GM23338 (cell line): ENCODE measurements around the gene IQCC. TPM values are rescaled to one million over a fixed set of nuclear protein-coding genes. Genes with fewer than 3 reads are reported as not detected.

Experiments used
- ATAC-seq: fragments of 200-7000 bp; cut with Tn5 transposase; 3 replicates; pipeline ENCODE4 v1.9.1; 2020
- DNase-seq: peaks from one replicate; pipeline ENCODE4 v3.0.0-alpha.2; 2015; ENCODE audit warnings: low spot score
- H2AFZ ChIP-seq: fragments of 200-600 bp; sonication (generic); 2 replicates; pipeline ENCODE4 v1.8.0; 2016; ENCODE audit warnings: antibody characterized with exemption, mild to moderate bottlenecking, moderate library complexity
- H3F3A ChIP-seq: fragments of 200-600 bp; sonication (generic); replicated peaks from 2 replicates; pipeline ENCODE4 v1.8.0; 2017; ENCODE audit warnings: antibody characterized with exemption, mixed run types, low read depth
- H3K27ac ChIP-seq: fragments of 200-600 bp; sonication (generic); 2 replicates; pipeline ENCODE4 v1.6.1; 2016; ENCODE audit warnings: low read depth
- H3K27me3 ChIP-seq: fragments of 200-600 bp; sonication (generic); 2 replicates; pipeline ENCODE4 v1.8.0; 2016; ENCODE audit warnings: mild to moderate bottlenecking, mixed run types, moderate library complexity; ENCODE audit not compliant: insufficient read depth
- H3K36me3 ChIP-seq: fragments of 200-600 bp; sonication (generic); 2 replicates; pipeline ENCODE4 v1.8.0; 2016; ENCODE audit warnings: mild to moderate bottlenecking; ENCODE audit not compliant: insufficient read depth
- H3K4me1 ChIP-seq: fragments of 200-600 bp; sonication (generic); 2 replicates; pipeline ENCODE4 v1.8.0; 2016; ENCODE audit warnings: mild to moderate bottlenecking, moderate library complexity; ENCODE audit not compliant: insufficient read depth
- H3K4me2 ChIP-seq: fragments of 200-600 bp; sonication (generic); 2 replicates; pipeline ENCODE4 v1.7.1; 2017; ENCODE audit warnings: mixed run types
- H3K4me3 ChIP-seq: fragments of 200-600 bp; sonication (generic); 2 replicates; pipeline ENCODE4 v1.6.1; 2016; ENCODE audit warnings: mixed run types
- H3K79me2 ChIP-seq: fragments of 200-600 bp; sonication (generic); replicated peaks from 2 replicates; pipeline ENCODE4 v1.8.0; 2017; ENCODE audit warnings: mild to moderate bottlenecking; ENCODE audit not compliant: insufficient read depth
- H3K9me2 ChIP-seq: fragments of 200-600 bp; sonication (generic); 2 replicates; pipeline ENCODE4 v1.8.0; 2017; ENCODE audit not compliant: insufficient read depth
- H4K20me1 ChIP-seq: fragments of 200-600 bp; sonication (generic); replicated peaks from 2 replicates; pipeline ENCODE4 v1.8.0; 2017; ENCODE audit warnings: mild to moderate bottlenecking; ENCODE audit not compliant: insufficient read depth
- H3K27ac Mint-ChIP-seq: 2 replicates; pipeline ENCODE4 v1.8.0; 2020; ENCODE audit warnings: inconsistent platforms, mild to moderate bottlenecking, moderate library complexity, mixed read lengths
- H3K27me3 Mint-ChIP-seq: 3 replicates; pipeline ENCODE4 v1.8.0; 2022; ENCODE audit warnings: low read depth, mild to moderate bottlenecking, moderate library complexity, mixed read lengths, inconsistent platforms; ENCODE audit not compliant: insufficient read depth, poor library complexity
- H3K36me3 Mint-ChIP-seq: 3 replicates; pipeline ENCODE4 v1.8.0; 2021; ENCODE audit warnings: low read depth, mild to moderate bottlenecking, inconsistent platforms, moderate library complexity, mixed read lengths
- H3K4me1 Mint-ChIP-seq: 3 replicates; pipeline ENCODE4 v1.8.0; 2020; ENCODE audit warnings: mild to moderate bottlenecking, inconsistent platforms, mixed read lengths
- H3K4me3 Mint-ChIP-seq: 3 replicates; pipeline ENCODE4 v1.8.0; 2021; ENCODE audit warnings: moderate library complexity, mild to moderate bottlenecking, inconsistent platforms, mixed read lengths
- H3K9me3 Mint-ChIP-seq: 3 replicates; pipeline ENCODE4 v1.8.0; 2020; ENCODE audit warnings: moderate library complexity, mild to moderate bottlenecking, inconsistent platforms, mixed read lengths
- EZH2 ChIP-seq: fragments of 200-600 bp; sonication (generic); IDR thresholded peaks from one replicate; pipeline ENCODE4 v1.8.0; 2017; ENCODE audit warnings: antibody characterized with exemption, mild to moderate bottlenecking, low read depth; ENCODE audit not compliant: unreplicated experiment
- EZH2phosphoT487 ChIP-seq: fragments of 200-600 bp; sonication (generic); IDR thresholded peaks from one replicate; pipeline ENCODE4 v1.8.1; 2018; ENCODE audit warnings: antibody characterized with exemption; ENCODE audit not compliant: unreplicated experiment
- JUNB ChIP-seq: IDR thresholded peaks from one replicate; pipeline ENCODE4 v1.6.1; 2016; ENCODE audit warnings: antibody characterized with exemption; ENCODE audit not compliant: unreplicated experiment
- STAT1 ChIP-seq: IDR thresholded peaks from one replicate; pipeline ENCODE4 v1.6.1; 2016; ENCODE audit warnings: antibody characterized with exemption; ENCODE audit not compliant: unreplicated experiment
- ZNF114 ChIP-seq: fragments of 250-450 bp; sonication (Bioruptor Pico); IDR thresholded peaks from 2 replicates; pipeline ENCODE4 v1.5.0; 2020; ENCODE audit warnings: mild to moderate bottlenecking, moderate library complexity
- ZNF331 ChIP-seq: fragments of 250-450 bp; sonication (Bioruptor Pico); IDR thresholded peaks from 2 replicates; pipeline ENCODE4 v1.5.0; 2020; ENCODE audit warnings: low read depth, mild to moderate bottlenecking, moderate library complexity
- polyA plus RNA-seq: library from polyadenylated mRNA; unstranded; fragments of >200 nt; fragmentation: Nextera tagmentation; extraction: Ambion mirVana; gene quantifications from 2 replicates; pipeline ENCODE4 v1.2.1, GENCODE V29; 2016
- total RNA-seq: library from RNA; depleted of rRNA; stranded (reverse); fragments of >200 nt; shearing (Covaris generic); gene quantifications from 2 replicates; pipeline ENCODE4 v1.2.3, GENCODE V29; 2014
- TF ChIP-seq, protein P1 (sequence below): IDR thresholded peaks from one replicate; pipeline ENCODE4 v1.6.1; 2018; ENCODE audit warnings: antibody characterized with exemption; ENCODE audit not compliant: unreplicated experiment
- TF ChIP-seq, protein P2 (sequence below): fragments of 250-450 bp; sonication (Bioruptor Pico); IDR thresholded peaks from 2 replicates; pipeline ENCODE4 v1.5.0; 2020; ENCODE audit warnings: mild to moderate bottlenecking, moderate library complexity

IQCC gene
- total and polyA plus RNA-seq, 2 experiments from 2014 or later: 1.7 to 3.5 TPM

DNA sequence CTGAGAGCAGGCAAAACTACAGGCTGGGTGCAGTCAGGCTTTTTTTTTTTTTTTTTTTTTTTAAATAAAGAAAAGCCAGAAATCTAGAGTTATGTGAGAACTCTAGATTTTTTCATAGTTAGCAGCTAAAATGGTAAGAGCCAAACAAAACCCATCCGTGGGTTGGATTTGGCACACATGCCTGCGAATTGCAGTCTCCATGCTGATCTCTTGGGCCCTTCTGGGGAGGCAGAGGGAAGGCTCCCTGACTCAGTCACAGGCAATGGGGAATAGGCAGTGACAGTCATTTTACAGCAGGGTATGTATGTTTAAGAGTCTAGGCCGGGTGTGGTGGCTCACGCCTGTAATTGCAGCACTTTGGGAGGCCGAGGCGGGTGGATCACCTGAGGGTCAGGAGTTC lies 23.4 kb upstream of the IQCC start:
- DNase-seq (no peak), ATAC-seq (no peak)
- H3K9me3 Mint-ChIP-seq: no peaks in the 10 kb centered on the region
- Histone ChIP-seq H3K4me3 (no peak overlapping the region), H3K9me2 (no peaks in the 10 kb centered on the region), H3K79me2 (peaks cover 63% of the 10 kb centered on the region), H3K36me3 (peaks cover 30% of the 10 kb centered on the region), H3F3A (peaks cover 29% of the 10 kb centered on the region), H3K27me3 (no peaks in the 10 kb centered on the region), H3K27ac (no peak overlapping the region; the same call in 1 of the 2 replicates), H2AFZ (no peak overlapping the region), H3K4me1 (peaks cover 30% of the 10 kb centered on the region), H3K4me2 (no peak overlapping the region), H4K20me1 (peaks cover 31% of the 10 kb centered on the region)
- H3K4me1 Mint-ChIP-seq: peaks cover 46% of the 10 kb centered on the region
- H3K27me3 Mint-ChIP-seq: peaks cover 14% of the 10 kb centered on the region
- H3K36me3 Mint-ChIP-seq: peaks cover 63% of the 10 kb centered on the region
- no peak overlapping the region for H3K27ac Mint-ChIP-seq
- TF ChIP-seq ZNF114 (CRISPR knock-in tag): no peak
- TF ChIP-seq, protein P1, sequence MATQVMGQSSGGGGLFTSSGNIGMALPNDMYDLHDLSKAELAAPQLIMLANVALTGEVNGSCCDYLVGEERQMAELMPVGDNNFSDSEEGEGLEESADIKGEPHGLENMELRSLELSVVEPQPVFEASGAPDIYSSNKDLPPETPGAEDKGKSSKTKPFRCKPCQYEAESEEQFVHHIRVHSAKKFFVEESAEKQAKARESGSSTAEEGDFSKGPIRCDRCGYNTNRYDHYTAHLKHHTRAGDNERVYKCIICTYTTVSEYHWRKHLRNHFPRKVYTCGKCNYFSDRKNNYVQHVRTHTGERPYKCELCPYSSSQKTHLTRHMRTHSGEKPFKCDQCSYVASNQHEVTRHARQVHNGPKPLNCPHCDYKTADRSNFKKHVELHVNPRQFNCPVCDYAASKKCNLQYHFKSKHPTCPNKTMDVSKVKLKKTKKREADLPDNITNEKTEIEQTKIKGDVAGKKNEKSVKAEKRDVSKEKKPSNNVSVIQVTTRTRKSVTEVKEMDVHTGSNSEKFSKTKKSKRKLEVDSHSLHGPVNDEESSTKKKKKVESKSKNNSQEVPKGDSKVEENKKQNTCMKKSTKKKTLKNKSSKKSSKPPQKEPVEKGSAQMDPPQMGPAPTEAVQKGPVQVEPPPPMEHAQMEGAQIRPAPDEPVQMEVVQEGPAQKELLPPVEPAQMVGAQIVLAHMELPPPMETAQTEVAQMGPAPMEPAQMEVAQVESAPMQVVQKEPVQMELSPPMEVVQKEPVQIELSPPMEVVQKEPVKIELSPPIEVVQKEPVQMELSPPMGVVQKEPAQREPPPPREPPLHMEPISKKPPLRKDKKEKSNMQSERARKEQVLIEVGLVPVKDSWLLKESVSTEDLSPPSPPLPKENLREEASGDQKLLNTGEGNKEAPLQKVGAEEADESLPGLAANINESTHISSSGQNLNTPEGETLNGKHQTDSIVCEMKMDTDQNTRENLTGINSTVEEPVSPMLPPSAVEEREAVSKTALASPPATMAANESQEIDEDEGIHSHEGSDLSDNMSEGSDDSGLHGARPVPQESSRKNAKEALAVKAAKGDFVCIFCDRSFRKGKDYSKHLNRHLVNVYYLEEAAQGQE: no peak
- no peak for TF ChIP-seq EZH2
- TF ChIP-seq EZH2phosphoT487: no peak
- no peak for TF ChIP-seq ZNF331 (CRISPR knock-in tag)
- TF ChIP-seq JUNB: no peak
- H3K4me3 Mint-ChIP-seq: peak overlapping the region; percentile 36; the same call in 2 of the 3 replicates

DNA sequence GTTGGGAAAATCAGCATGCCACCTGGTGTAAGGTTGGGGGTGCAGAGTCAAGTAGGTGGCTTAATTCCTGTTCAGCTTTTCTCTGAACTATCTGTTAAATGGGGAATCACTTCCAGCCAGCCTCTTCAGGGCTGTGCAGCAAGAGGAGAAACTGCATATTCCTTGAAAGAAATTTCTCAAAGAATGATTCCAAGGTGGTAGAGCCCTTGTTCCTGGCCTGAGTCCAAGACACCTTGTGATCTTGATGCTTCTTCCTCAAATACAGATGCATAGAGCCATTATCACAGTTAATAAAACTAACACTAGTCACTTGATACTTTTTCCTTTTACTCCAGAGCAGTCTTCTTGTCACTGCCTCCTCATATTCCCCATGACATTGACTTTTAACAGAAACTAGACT lies 20.8 kb upstream of the IQCC start:
- Histone ChIP-seq H2AFZ (no peak overlapping the region), H3K4me1 (peaks cover 14% of the 10 kb centered on the region), H3K27ac (peak overlapping the region; percentile 59; the same call in 1 of the 2 replicates), H3K4me2 (no peak overlapping the region), H3F3A (peaks cover 14% of the 10 kb centered on the region), H3K4me3 (no peak overlapping the region), H3K36me3 (peaks cover 51% of the 10 kb centered on the region), H3K79me2 (peaks cover 67% of the 10 kb centered on the region), H4K20me1 (peaks cover 42% of the 10 kb centered on the region), H3K27me3 (no peaks in the 10 kb centered on the region), H3K9me2 (no peaks in the 10 kb centered on the region)
- H3K4me1 Mint-ChIP-seq: peaks cover 30% of the 10 kb centered on the region
- peaks cover 89% of the 10 kb centered on the region for H3K36me3 Mint-ChIP-seq
- ATAC-seq (no peak), DNase-seq (no peak)
- no peak for TF ChIP-seq EZH2
- no peak for TF ChIP-seq STAT1
- H3K9me3 Mint-ChIP-seq: no peaks in the 10 kb centered on the region
- H3K27ac Mint-ChIP-seq: no peak overlapping the region
- peaks cover 13% of the 10 kb centered on the region for H3K27me3 Mint-ChIP-seq
- H3K4me3 Mint-ChIP-seq: no peak overlapping the region; the same call in 2 of the 3 replicates

DNA sequence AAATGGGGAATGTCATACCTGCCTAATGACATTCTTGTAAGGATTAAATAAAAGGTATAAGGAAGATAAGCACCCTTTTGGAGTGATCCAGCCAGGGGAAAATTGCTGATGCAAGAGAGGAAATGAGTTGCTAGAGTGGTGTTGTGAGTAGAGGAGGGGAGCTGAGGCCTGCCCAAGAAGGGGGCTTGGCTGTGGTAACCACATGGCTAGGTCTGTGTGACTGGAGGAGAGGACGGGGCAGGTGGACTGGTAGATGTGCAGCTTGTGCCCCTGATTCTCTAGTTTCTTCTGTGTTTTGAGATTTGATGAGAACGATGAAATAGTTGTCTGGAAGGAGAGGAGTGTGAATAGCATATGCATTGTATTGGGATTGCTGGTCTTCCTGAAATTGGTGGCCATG lies 19.4 kb upstream of the IQCC start:
- H4K20me1 ChIP-seq: peaks cover 42% of the 10 kb centered on the region
- Mint-ChIP-seq H3K4me3 (no peak overlapping the region; the same call in 2 of the 3 replicates), H3K27ac (peak overlapping the region; percentile 95), H3K9me3 (no peaks in the 10 kb centered on the region), H3K36me3 (peaks cover 92% of the 10 kb centered on the region), H3K4me1 (peaks cover 19% of the 10 kb centered on the region), H3K27me3 (peaks cover 6% of the 10 kb centered on the region)
- peaks cover 5% of the 10 kb centered on the region for H3F3A ChIP-seq
- no peak overlapping the region for H2AFZ ChIP-seq
- H3K36me3 ChIP-seq: peaks cover 62% of the 10 kb centered on the region
- H3K9me2 ChIP-seq: no peaks in the 10 kb centered on the region
- H3K27me3 ChIP-seq: no peaks in the 10 kb centered on the region
- H3K4me1 ChIP-seq: peaks cover 5% of the 10 kb centered on the region
- H3K27ac ChIP-seq: peak overlapping the region; percentile 61
- DNase-seq (no peak), ATAC-seq (no peak)
- H3K79me2 ChIP-seq: peaks cover 59% of the 10 kb centered on the region
- no peak overlapping the region for H3K4me3 ChIP-seq
- H3K4me2 ChIP-seq: no peak overlapping the region
- TF ChIP-seq, protein P2, sequence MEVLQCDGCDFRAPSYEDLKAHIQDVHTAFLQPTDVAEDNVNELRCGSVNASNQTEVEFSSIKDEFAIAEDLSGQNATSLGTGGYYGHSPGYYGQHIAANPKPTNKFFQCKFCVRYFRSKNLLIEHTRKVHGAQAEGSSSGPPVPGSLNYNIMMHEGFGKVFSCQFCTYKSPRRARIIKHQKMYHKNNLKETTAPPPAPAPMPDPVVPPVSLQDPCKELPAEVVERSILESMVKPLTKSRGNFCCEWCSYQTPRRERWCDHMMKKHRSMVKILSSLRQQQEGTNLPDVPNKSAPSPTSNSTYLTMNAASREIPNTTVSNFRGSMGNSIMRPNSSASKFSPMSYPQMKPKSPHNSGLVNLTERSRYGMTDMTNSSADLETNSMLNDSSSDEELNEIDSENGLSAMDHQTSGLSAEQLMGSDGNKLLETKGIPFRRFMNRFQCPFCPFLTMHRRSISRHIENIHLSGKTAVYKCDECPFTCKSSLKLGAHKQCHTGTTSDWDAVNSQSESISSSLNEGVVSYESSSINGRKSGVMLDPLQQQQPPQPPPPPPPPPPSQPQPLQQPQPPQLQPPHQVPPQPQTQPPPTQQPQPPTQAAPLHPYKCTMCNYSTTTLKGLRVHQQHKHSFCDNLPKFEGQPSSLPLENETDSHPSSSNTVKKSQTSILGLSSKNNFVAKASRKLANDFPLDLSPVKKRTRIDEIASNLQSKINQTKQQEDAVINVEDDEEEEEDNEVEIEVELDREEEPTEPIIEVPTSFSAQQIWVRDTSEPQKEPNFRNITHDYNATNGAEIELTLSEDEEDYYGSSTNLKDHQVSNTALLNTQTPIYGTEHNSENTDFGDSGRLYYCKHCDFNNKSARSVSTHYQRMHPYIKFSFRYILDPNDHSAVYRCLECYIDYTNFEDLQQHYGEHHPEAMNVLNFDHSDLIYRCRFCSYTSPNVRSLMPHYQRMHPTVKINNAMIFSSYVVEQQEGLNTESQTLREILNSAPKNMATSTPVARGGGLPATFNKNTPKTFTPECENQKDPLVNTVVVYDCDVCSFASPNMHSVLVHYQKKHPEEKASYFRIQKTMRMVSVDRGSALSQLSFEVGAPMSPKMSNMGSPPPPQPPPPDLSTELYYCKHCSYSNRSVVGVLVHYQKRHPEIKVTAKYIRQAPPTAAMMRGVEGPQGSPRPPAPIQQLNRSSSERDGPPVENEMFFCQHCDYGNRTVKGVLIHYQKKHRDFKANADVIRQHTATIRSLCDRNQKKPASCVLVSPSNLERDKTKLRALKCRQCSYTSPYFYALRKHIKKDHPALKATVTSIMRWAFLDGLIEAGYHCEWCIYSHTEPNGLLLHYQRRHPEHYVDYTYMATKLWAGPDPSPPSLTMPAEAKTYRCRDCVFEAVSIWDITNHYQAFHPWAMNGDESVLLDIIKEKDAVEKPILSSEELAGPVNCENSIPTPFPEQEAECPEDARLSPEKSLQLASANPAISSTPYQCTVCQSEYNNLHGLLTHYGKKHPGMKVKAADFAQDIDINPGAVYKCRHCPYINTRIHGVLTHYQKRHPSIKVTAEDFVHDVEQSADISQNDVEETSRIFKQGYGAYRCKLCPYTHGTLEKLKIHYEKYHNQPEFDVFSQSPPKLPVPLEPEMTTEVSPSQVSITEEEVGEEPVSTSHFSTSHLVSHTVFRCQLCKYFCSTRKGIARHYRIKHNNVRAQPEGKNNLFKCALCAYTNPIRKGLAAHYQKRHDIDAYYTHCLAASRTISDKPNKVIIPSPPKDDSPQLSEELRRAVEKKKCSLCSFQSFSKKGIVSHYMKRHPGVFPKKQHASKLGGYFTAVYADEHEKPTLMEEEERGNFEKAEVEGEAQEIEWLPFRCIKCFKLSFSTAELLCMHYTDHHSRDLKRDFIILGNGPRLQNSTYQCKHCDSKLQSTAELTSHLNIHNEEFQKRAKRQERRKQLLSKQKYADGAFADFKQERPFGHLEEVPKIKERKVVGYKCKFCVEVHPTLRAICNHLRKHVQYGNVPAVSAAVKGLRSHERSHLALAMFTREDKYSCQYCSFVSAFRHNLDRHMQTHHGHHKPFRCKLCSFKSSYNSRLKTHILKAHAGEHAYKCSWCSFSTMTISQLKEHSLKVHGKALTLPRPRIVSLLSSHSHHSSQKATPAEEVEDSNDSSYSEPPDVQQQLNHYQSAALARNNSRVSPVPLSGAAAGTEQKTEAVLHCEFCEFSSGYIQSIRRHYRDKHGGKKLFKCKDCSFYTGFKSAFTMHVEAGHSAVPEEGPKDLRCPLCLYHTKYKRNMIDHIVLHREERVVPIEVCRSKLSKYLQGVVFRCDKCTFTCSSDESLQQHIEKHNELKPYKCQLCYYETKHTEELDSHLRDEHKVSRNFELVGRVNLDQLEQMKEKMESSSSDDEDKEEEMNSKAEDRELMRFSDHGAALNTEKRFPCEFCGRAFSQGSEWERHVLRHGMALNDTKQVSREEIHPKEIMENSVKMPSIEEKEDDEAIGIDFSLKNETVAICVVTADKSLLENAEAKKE (CRISPR knock-in tag): no peak
